DOHH2 (cell line): ENCODE data around the gene SLC2A2.

Source experiments
- EZH2phosphoT487 ChIP-seq: fragments of 200-600 bp; sonication (generic); IDR thresholded peaks from 2 replicates; pipeline ENCODE4 v1.6.1; 2017; ENCODE audit warnings: borderline replicate concordance, mild to moderate bottlenecking, antibody characterized with exemption, low read length, moderate library complexity, mixed read lengths
- TF ChIP-seq, protein P1 (sequence below): fragments of 200-600 bp; sonication (generic); IDR thresholded peaks from one replicate; pipeline ENCODE4 v1.5.1; 2014; ENCODE audit warnings: antibody characterized with exemption, mild to moderate bottlenecking, low read depth, low read length; ENCODE audit not compliant: poor library complexity, severe bottlenecking

DNA sequence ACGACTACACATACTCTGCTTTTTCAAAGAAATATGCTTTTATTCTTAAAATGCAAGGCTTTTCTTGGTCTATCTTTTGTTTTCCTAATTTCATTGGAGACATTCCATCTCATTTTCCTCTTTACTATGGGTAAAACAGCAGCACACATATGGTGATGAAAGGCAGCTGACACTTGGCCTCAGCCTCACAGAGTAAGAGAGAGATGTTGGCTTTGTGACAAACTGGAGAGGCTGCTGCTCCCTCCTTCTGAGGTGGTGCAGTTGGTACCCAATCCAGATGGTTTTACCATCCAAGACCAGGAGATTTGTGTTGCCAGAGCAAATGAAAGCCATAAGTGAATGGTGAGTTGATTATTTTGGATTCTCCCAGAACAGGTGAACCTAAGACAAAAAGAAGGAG is 13.2 kb upstream of the SLC2A2 start:
- TF ChIP-seq, protein P1, sequence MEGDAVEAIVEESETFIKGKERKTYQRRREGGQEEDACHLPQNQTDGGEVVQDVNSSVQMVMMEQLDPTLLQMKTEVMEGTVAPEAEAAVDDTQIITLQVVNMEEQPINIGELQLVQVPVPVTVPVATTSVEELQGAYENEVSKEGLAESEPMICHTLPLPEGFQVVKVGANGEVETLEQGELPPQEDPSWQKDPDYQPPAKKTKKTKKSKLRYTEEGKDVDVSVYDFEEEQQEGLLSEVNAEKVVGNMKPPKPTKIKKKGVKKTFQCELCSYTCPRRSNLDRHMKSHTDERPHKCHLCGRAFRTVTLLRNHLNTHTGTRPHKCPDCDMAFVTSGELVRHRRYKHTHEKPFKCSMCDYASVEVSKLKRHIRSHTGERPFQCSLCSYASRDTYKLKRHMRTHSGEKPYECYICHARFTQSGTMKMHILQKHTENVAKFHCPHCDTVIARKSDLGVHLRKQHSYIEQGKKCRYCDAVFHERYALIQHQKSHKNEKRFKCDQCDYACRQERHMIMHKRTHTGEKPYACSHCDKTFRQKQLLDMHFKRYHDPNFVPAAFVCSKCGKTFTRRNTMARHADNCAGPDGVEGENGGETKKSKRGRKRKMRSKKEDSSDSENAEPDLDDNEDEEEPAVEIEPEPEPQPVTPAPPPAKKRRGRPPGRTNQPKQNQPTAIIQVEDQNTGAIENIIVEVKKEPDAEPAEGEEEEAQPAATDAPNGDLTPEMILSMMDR = no peak
- no peak for TF ChIP-seq EZH2phosphoT487
